ENCODE results near the gene ZKSCAN3. TPM values are rescaled to one million over a fixed set of nuclear protein-coding genes. Genes with fewer than 3 reads are reported as not detected.

Gene ZKSCAN3
- 6.2 and 6.7 TPM in 2 replicates for total RNA-seq

GRCh38 chr6:28349892-28350737, at the start of gene ZKSCAN3:
ZKSCAN3 (plus strand) TSS chr6:28349947; CDS start chr6:28359587, 9,640 bp downstream.

GRCh38 chr6:28335564-28336283, 14.0 kb upstream of the ZKSCAN3 start, which contains the start of gene ZSCAN31:
ZSCAN31 (minus strand) TSS chr6:28336148; CDS start chr6:28329683, 6,465 bp downstream.

GRCh38 chr6:28399350-28400121, 49.8 kb downstream of the ZKSCAN3 start, which contains the start of gene ZSCAN12:
ZSCAN12 (minus strand) TSS chr6:28399747; CDS start chr6:28398405, 1,342 bp downstream.

Other genes with a start within 250 kb of the ZKSCAN3 start
- gene ZSCAN16, start 225.3 kb upstream of the ZKSCAN3 start, total RNA-seq: 1.4 and 2.4 TPM in 2 replicates
- 20.2 and 22.2 TPM in 2 replicates for gene ZKSCAN8, start 208.1 kb upstream of the ZKSCAN3 start, total RNA-seq
- gene ZSCAN9, start 124.7 kb upstream of the ZKSCAN3 start, total RNA-seq: 12.2 and 14.3 TPM in 2 replicates
- 3.8 and 6.2 TPM in 2 replicates for gene ZKSCAN4, start 97.7 kb upstream of the ZKSCAN3 start, total RNA-seq
- gene NKAPL, start 90.7 kb upstream of the ZKSCAN3 start, total RNA-seq: 0.89 and 1.9 TPM in 2 replicates
- 16.3 and 18.5 TPM in 2 replicates for gene ZSCAN26, start 82.8 kb upstream of the ZKSCAN3 start, total RNA-seq
- 5.6 and 6.5 TPM in 2 replicates for gene PGBD1, start 68.4 kb upstream of the ZKSCAN3 start, total RNA-seq
- 1.8 and 2.0 TPM in 2 replicates for gene ZSCAN31, start 13.8 kb upstream of the ZKSCAN3 start, total RNA-seq
- 6.7 and 7.7 TPM in 2 replicates for gene ZSCAN12, start 49.8 kb downstream of the ZKSCAN3 start, total RNA-seq
- gene ZSCAN23, start 93.5 kb downstream of the ZKSCAN3 start, total RNA-seq: 3.3 and 7.4 TPM in 2 replicates
- gene GPX6, start 165.8 kb downstream of the ZKSCAN3 start, total RNA-seq: not detected in 2 replicates
- not detected in 2 replicates for gene GPX5, start 175.9 kb downstream of the ZKSCAN3 start, total RNA-seq